Vagina (tissue), 2 donors: ENCODE data around the gene CLEC2A. TPM values are rescaled to one million over a fixed set of nuclear protein-coding genes. Genes with fewer than 3 reads are reported as not detected.

ENCODE experiments used
- DNase-seq, 2 donors: peaks; one replicate each; pipeline ENCODE4 v3.0.0-alpha.2; 2017; ENCODE audit errors: extremely low spot score in 2 of 2
- H3K27ac ChIP-seq: fragments of 200-600 bp; sonication (generic); one replicate; pipeline ENCODE4 v1.5.1; 2019
- H3K27me3 ChIP-seq: fragments of 200-600 bp; sonication (generic); one replicate; pipeline ENCODE4 v1.5.1; 2019
- H3K36me3 ChIP-seq, 2 donors: fragments of 200-600 bp; sonication (generic); one replicate each; pipeline ENCODE4 v1.5.1; 2017 to 2019
- H3K4me1 ChIP-seq: fragments of 200-600 bp; sonication (generic); one replicate; pipeline ENCODE4 v1.5.1; 2019
- H3K4me3 ChIP-seq, 2 donors: fragments of 200-600 bp; sonication (generic); 1 replicate in 1 of 2; 2 replicates in 1 of 2; pipeline ENCODE4 v1.5.1; 2016 to 2019
- H3K9me3 ChIP-seq: fragments of 200-600 bp; sonication (generic); one replicate; pipeline ENCODE4 v1.5.1; 2019
- CTCF ChIP-seq, 3 experiments: fragments of 450-650 bp in 2 of 3; fragments of 200-600 bp in 1 of 3; sonication (generic) in 1 of 3; IDR thresholded peaks; one replicate each; pipeline ENCODE4 v1.5.1; 2017 to 2019; ENCODE audit warnings: antibody characterized with exemption in 3 of 3, mild to moderate bottlenecking in 2 of 3, moderate library complexity in 2 of 3
- POLR2A ChIP-seq, 2 donors: fragments of 450-650 bp; IDR thresholded peaks; one replicate each; pipeline ENCODE4 v1.6.1; 2017; ENCODE audit warnings: antibody characterized with exemption in 2 of 2, mild to moderate bottlenecking in 2 of 2, moderate library complexity in 2 of 2
- POLR2AphosphoS5 ChIP-seq, 2 donors: sonication (generic); formaldehyde crosslinking; IDR thresholded peaks; one replicate each; pipeline ENCODE4 v1.9.0; 2017; ENCODE audit warnings: antibody characterized with exemption in 2 of 2, mild to moderate bottlenecking in 2 of 2, low read depth in 1 of 2; ENCODE audit not compliant: insufficient read depth in 1 of 2
- intact Hi-C: fragments of 100-400 bp; cut with DNase I; formaldehyde crosslinking; loops from one replicate; pipeline ENCODE4 v1.15.1; 2023
- total RNA-seq: library from RNA; depleted of rRNA; stranded (reverse); fragments of >200 nt; gene quantifications from one replicate; pipeline ENCODE4 v1.2.3, GENCODE V29; 2016

The CLEC2A gene
- total RNA-seq, 1 donor from 2014 or later = not detected

- no peaks in the 10 kb centered on the region for H3K27me3 ChIP-seq
- intact Hi-C loops = loop anchor here (5.0 kb wide), 1 partner anchor 110 kb away; no protein-coding TSS in a partner anchor
- no peak overlapping the region for H3K27ac ChIP-seq
- no peak for DNase-seq
- no peaks in the 10 kb centered on the region for H3K9me3 ChIP-seq
- H3K4me3 ChIP-seq = no peak overlapping the region
- no peaks in the 10 kb centered on the region for H3K4me1 ChIP-seq
- TF ChIP-seq POLR2AphosphoS5 (IDR thresholded peaks at IDR 0.05; ENCODE audit: insufficient read depth in 1 of 2, low read depth in 1 of 2) (no peak), POLR2A (IDR thresholded peaks at IDR 0.05) (no peak), CTCF (IDR thresholded peaks at IDR 0.05) (no peak)
- no peaks in the 10 kb centered on the region for H3K36me3 ChIP-seq
These were observed 5.3 kb downstream of the CLEC2A start for GRCh38 chr12:9926876-9927275.

- intact Hi-C loops = loop anchor here (5.0 kb wide), 1 partner anchor 109 kb away; no protein-coding TSS in a partner anchor
- Histone ChIP-seq H3K27me3 (no peaks in the 10 kb centered on the region), H3K4me1 (no peaks in the 10 kb centered on the region), H3K9me3 (no peaks in the 10 kb centered on the region), H3K27ac (no peak overlapping the region), H3K36me3 (no peaks in the 10 kb centered on the region), H3K4me3 (no peak overlapping the region)
- DNase-seq = no peak
- TF ChIP-seq CTCF (IDR thresholded peaks at IDR 0.05) (peak; percentile 18 to 62 (median 53)), POLR2AphosphoS5 (IDR thresholded peaks at IDR 0.05; ENCODE audit: insufficient read depth in 1 of 2, low read depth in 1 of 2) (no peak)
These were observed 6.3 kb downstream of the CLEC2A start for GRCh38 chr12:9925705-9926393.

- Histone ChIP-seq H3K36me3 (no peaks in the 10 kb centered on the region), H3K4me1 (no peaks in the 10 kb centered on the region), H3K27me3 (no peaks in the 10 kb centered on the region), H3K4me3 (no peak overlapping the region), H3K9me3 (no peaks in the 10 kb centered on the region), H3K27ac (no peak overlapping the region)
- no peak for TF ChIP-seq CTCF (IDR thresholded peaks at IDR 0.05)
- intact Hi-C loops = no loop called here
- no peak for DNase-seq
These were observed 9.7 kb downstream of the CLEC2A start for GRCh38 chr12:9922429-9922828.

GRCh38 chr12:9920451-9920850, 11.7 kb downstream of the CLEC2A start:
- H3K4me3 ChIP-seq = no peak overlapping the region
- TF ChIP-seq POLR2AphosphoS5 (IDR thresholded peaks at IDR 0.05; ENCODE audit: insufficient read depth in 1 of 2, low read depth in 1 of 2) = no peak
- TF ChIP-seq POLR2A (IDR thresholded peaks at IDR 0.05) = no peak
- intact Hi-C loops = no loop called here
- H3K9me3 ChIP-seq = no peaks in the 10 kb centered on the region
- no peak overlapping the region for H3K27ac ChIP-seq
- H3K4me1 ChIP-seq = no peaks in the 10 kb centered on the region
- no peak for DNase-seq
- no peaks in the 10 kb centered on the region for H3K36me3 ChIP-seq
- no peaks in the 10 kb centered on the region for H3K27me3 ChIP-seq

- Histone ChIP-seq H3K36me3 (no peaks in the 10 kb centered on the region), H3K27ac (no peak overlapping the region), H3K4me1 (no peaks in the 10 kb centered on the region), H3K9me3 (no peaks in the 10 kb centered on the region), H3K27me3 (no peaks in the 10 kb centered on the region), H3K4me3 (no peak overlapping the region)
- no peak for DNase-seq
- intact Hi-C loops = no loop called here
- TF ChIP-seq POLR2AphosphoS5 (IDR thresholded peaks at IDR 0.05; ENCODE audit: insufficient read depth in 1 of 2, low read depth in 1 of 2) = no peak
- TF ChIP-seq CTCF (IDR thresholded peaks at IDR 0.05) = no peak
- TF ChIP-seq POLR2A (IDR thresholded peaks at IDR 0.05) = no peak
These were observed 12.7 kb downstream of the CLEC2A start for GRCh38 chr12:9919443-9919842.
